Measurements from ENCODE around the gene ST6GALNAC4.

Gene ST6GALNAC4

GRCh38 chr9:127949827-127950512 lies 33.1 kb upstream of the ST6GALNAC4 start:
- H3K27me3 ChIP-seq (ENCODE audit: control insufficient read depth in 3 of 3, insufficient read depth in 3 of 3, low read depth in 1 of 3, low read length in 3 of 3): no peaks in the 10 kb centered on the region
- H2BK5ac ChIP-seq (ENCODE audit: low read length): peak overlapping the region; percentile 43
- peak overlapping the region in 1 of 2 donors; percentile 18 for H3K4me3 ChIP-seq (ENCODE audit: low read length in 2 of 2)
- no peaks in the 10 kb centered on the region for H3K9me3 ChIP-seq (replicated peaks in 1 of 2; ENCODE audit: control insufficient read depth in 2 of 2, insufficient read depth in 1 of 2, low read depth in 1 of 2, low read length in 2 of 2)
- peaks cover 15 to 22% of the 10 kb centered on the region in 2 donors for H3K4me1 ChIP-seq (ENCODE audit: control insufficient read depth in 2 of 2, insufficient read depth in 1 of 2, low read depth in 1 of 2, low read length in 2 of 2)
- peak overlapping the region; percentile 91 for H3K18ac ChIP-seq (ENCODE audit: low read length)
- no peak overlapping the region for H3K14ac ChIP-seq (ENCODE audit: low read length)
- H3K9ac ChIP-seq (ENCODE audit: low read depth, low read length, poor library complexity): no peak overlapping the region
- peak overlapping the region; percentile 87 for H2AK5ac ChIP-seq (ENCODE audit: low read depth, low read length)
- no peak overlapping the region for H3K4ac ChIP-seq (ENCODE audit: low read length)
- peaks cover 5 to 30% of the 10 kb centered on the region in 2 donors for H3K36me3 ChIP-seq (replicated peaks in 1 of 2; ENCODE audit: control insufficient read depth in 2 of 2, insufficient read depth in 2 of 2, low read length in 2 of 2)
- peak overlapping the region; percentile 59 for H3K27ac ChIP-seq (replicated peaks; ENCODE audit: low read length)
- peak overlapping the region; percentile 13 for H3K4me2 ChIP-seq (ENCODE audit: insufficient read depth, low read length, poor library complexity, severe bottlenecking)
- peak overlapping the region; percentile 59 for H2BK12ac ChIP-seq (ENCODE audit: low read length)
- no peak overlapping the region for H2BK120ac ChIP-seq (ENCODE audit: low read depth, low read length)
- peaks cover 6% of the 10 kb centered on the region for H3K79me1 ChIP-seq (ENCODE audit: low read depth, low read length)
- peak overlapping the region; percentile 2 for H2AFZ ChIP-seq (ENCODE audit: low read length)
- peak overlapping the region; percentile 14 for H3K23ac ChIP-seq (ENCODE audit: low read depth, low read length, poor library complexity)
- no CpG with 5 or more reads among the region's 17 CpGs for WGBS, 2 donors (ENCODE audit: extremely low coverage in 2 of 2, insufficient read length in 2 of 2, insufficient replicate concordance in 1 of 2)
- no peak for DNase-seq (ENCODE audit: low spot score)
- peak overlapping the region; percentile 22 for H2BK15ac ChIP-seq (ENCODE audit: low read length)
- H4K91ac ChIP-seq (ENCODE audit: low read depth, low read length, poor library complexity): no peak overlapping the region
- H4K8ac ChIP-seq (ENCODE audit: low read depth, low read length): no peak overlapping the region

GRCh38 chr9:127947841-127948710 lies 31.2 kb upstream of the ST6GALNAC4 start:
- Histone ChIP-seq H3K27me3 (ENCODE audit: control insufficient read depth in 3 of 3, insufficient read depth in 3 of 3, low read depth in 1 of 3, low read length in 3 of 3) (no peaks in the 10 kb centered on the region), H4K91ac (ENCODE audit: low read depth, low read length, poor library complexity) (peak overlapping the region; percentile 1), H3K23ac (ENCODE audit: low read depth, low read length, poor library complexity) (no peak overlapping the region), H2BK5ac (ENCODE audit: low read length) (no peak overlapping the region), H3K9ac (ENCODE audit: low read depth, low read length, poor library complexity) (no peak overlapping the region), H3K4ac (ENCODE audit: low read length) (peak overlapping the region; percentile 24), H2AK5ac (ENCODE audit: low read depth, low read length) (no peak overlapping the region), H2AFZ (ENCODE audit: low read length) (no peak overlapping the region), H3K4me3 (ENCODE audit: low read length in 2 of 2) (no peak overlapping the region), H3K79me1 (ENCODE audit: low read depth, low read length) (peaks cover 3% of the 10 kb centered on the region), H3K14ac (ENCODE audit: low read length) (peak overlapping the region; percentile 15), H3K36me3 (replicated peaks in 1 of 2; ENCODE audit: control insufficient read depth in 2 of 2, insufficient read depth in 2 of 2, low read length in 2 of 2) (peaks cover 18 to 47% of the 10 kb centered on the region in 2 donors), H3K4me2 (ENCODE audit: insufficient read depth, low read length, poor library complexity, severe bottlenecking) (no peak overlapping the region), H3K9me3 (replicated peaks in 1 of 2; ENCODE audit: control insufficient read depth in 2 of 2, insufficient read depth in 1 of 2, low read depth in 1 of 2, low read length in 2 of 2) (no peaks in the 10 kb centered on the region), H4K8ac (ENCODE audit: low read depth, low read length) (no peak overlapping the region), H2BK15ac (ENCODE audit: low read length) (no peak overlapping the region), H2BK12ac (ENCODE audit: low read length) (no peak overlapping the region), H3K27ac (replicated peaks; ENCODE audit: low read length) (no peak overlapping the region), H3K18ac (ENCODE audit: low read length) (peak overlapping the region; percentile 36), H3K4me1 (ENCODE audit: control insufficient read depth in 2 of 2, insufficient read depth in 1 of 2, low read depth in 1 of 2, low read length in 2 of 2) (peaks cover 15 to 25% of the 10 kb centered on the region in 2 donors), H2BK120ac (ENCODE audit: low read depth, low read length) (no peak overlapping the region)
- DNase-seq (ENCODE audit: low spot score): no peak
- WGBS, 2 donors (ENCODE audit: extremely low coverage in 2 of 2, insufficient read length in 2 of 2, insufficient replicate concordance in 1 of 2): no CpG with 5 or more reads among the region's 17 CpGs

- Histone ChIP-seq H4K91ac (ENCODE audit: low read depth, low read length, poor library complexity) (no peak overlapping the region), H2BK120ac (ENCODE audit: low read depth, low read length) (no peak overlapping the region), H3K27me3 (ENCODE audit: control insufficient read depth in 3 of 3, insufficient read depth in 3 of 3, low read depth in 1 of 3, low read length in 3 of 3) (no peaks in the 10 kb centered on the region), H4K8ac (ENCODE audit: low read depth, low read length) (no peak overlapping the region), H3K23ac (ENCODE audit: low read depth, low read length, poor library complexity) (no peak overlapping the region), H2AK5ac (ENCODE audit: low read depth, low read length) (no peak overlapping the region), H3K9ac (ENCODE audit: low read depth, low read length, poor library complexity) (no peak overlapping the region), H3K9me3 (replicated peaks in 1 of 2; ENCODE audit: control insufficient read depth in 2 of 2, insufficient read depth in 1 of 2, low read depth in 1 of 2, low read length in 2 of 2) (no peaks in the 10 kb centered on the region), H3K36me3 (replicated peaks in 1 of 2; ENCODE audit: control insufficient read depth in 2 of 2, insufficient read depth in 2 of 2, low read length in 2 of 2) (peaks cover 28 to 61% of the 10 kb centered on the region in 2 donors), H2BK12ac (ENCODE audit: low read length) (no peak overlapping the region), H2BK15ac (ENCODE audit: low read length) (no peak overlapping the region), H3K27ac (replicated peaks; ENCODE audit: low read length) (no peak overlapping the region), H3K14ac (ENCODE audit: low read length) (no peak overlapping the region), H3K79me1 (ENCODE audit: low read depth, low read length) (peaks cover 5% of the 10 kb centered on the region), H3K18ac (ENCODE audit: low read length) (no peak overlapping the region), H3K4me1 (ENCODE audit: control insufficient read depth in 2 of 2, insufficient read depth in 1 of 2, low read depth in 1 of 2, low read length in 2 of 2) (peaks cover 15 to 26% of the 10 kb centered on the region in 2 donors), H3K4me3 (ENCODE audit: low read length in 2 of 2) (no peak overlapping the region), H3K4me2 (ENCODE audit: insufficient read depth, low read length, poor library complexity, severe bottlenecking) (no peak overlapping the region), H2BK5ac (ENCODE audit: low read length) (no peak overlapping the region), H2AFZ (ENCODE audit: low read length) (no peak overlapping the region), H3K4ac (ENCODE audit: low read length) (no peak overlapping the region)
- no peak for DNase-seq (ENCODE audit: low spot score)
- WGBS, 2 donors (ENCODE audit: extremely low coverage in 2 of 2, insufficient read length in 2 of 2, insufficient replicate concordance in 1 of 2): no CpG with 5 or more reads among the region's 3 CpGs
These were observed 29.9 kb upstream of the ST6GALNAC4 start for GRCh38 chr9:127946728-127947127.

- H3K4me2 ChIP-seq (ENCODE audit: insufficient read depth, low read length, poor library complexity, severe bottlenecking): no peak overlapping the region
- no peak overlapping the region for H2BK15ac ChIP-seq (ENCODE audit: low read length)
- H3K27me3 ChIP-seq (ENCODE audit: control insufficient read depth in 3 of 3, insufficient read depth in 3 of 3, low read depth in 1 of 3, low read length in 3 of 3): no peaks in the 10 kb centered on the region
- H3K14ac ChIP-seq (ENCODE audit: low read length): no peak overlapping the region
- H3K36me3 ChIP-seq (replicated peaks in 1 of 2; ENCODE audit: control insufficient read depth in 2 of 2, insufficient read depth in 2 of 2, low read length in 2 of 2): peaks cover 28 to 62% of the 10 kb centered on the region in 2 donors
- no peak overlapping the region for H2AK5ac ChIP-seq (ENCODE audit: low read depth, low read length)
- peaks cover 12 to 23% of the 10 kb centered on the region in 2 donors for H3K4me1 ChIP-seq (ENCODE audit: control insufficient read depth in 2 of 2, insufficient read depth in 1 of 2, low read depth in 1 of 2, low read length in 2 of 2)
- H3K18ac ChIP-seq (ENCODE audit: low read length): no peak overlapping the region
- H3K4ac ChIP-seq (ENCODE audit: low read length): no peak overlapping the region
- no CpG with 5 or more reads among the region's 9 CpGs for WGBS, 2 donors (ENCODE audit: extremely low coverage in 2 of 2, insufficient read length in 2 of 2, insufficient replicate concordance in 1 of 2)
- H2AFZ ChIP-seq (ENCODE audit: low read length): no peak overlapping the region
- no peak overlapping the region for H4K91ac ChIP-seq (ENCODE audit: low read depth, low read length, poor library complexity)
- H2BK120ac ChIP-seq (ENCODE audit: low read depth, low read length): no peak overlapping the region
- H4K8ac ChIP-seq (ENCODE audit: low read depth, low read length): no peak overlapping the region
- H2BK12ac ChIP-seq (ENCODE audit: low read length): no peak overlapping the region
- no peak overlapping the region for H2BK5ac ChIP-seq (ENCODE audit: low read length)
- peaks cover 5% of the 10 kb centered on the region for H3K79me1 ChIP-seq (ENCODE audit: low read depth, low read length)
- no peak for DNase-seq (ENCODE audit: low spot score)
- H3K9ac ChIP-seq (ENCODE audit: low read depth, low read length, poor library complexity): no peak overlapping the region
- no peak overlapping the region for H3K4me3 ChIP-seq (ENCODE audit: low read length in 2 of 2)
- no peak overlapping the region for H3K23ac ChIP-seq (ENCODE audit: low read depth, low read length, poor library complexity)
- H3K27ac ChIP-seq (replicated peaks; ENCODE audit: low read length): no peak overlapping the region
- H3K9me3 ChIP-seq (replicated peaks in 1 of 2; ENCODE audit: control insufficient read depth in 2 of 2, insufficient read depth in 1 of 2, low read depth in 1 of 2, low read length in 2 of 2): no peaks in the 10 kb centered on the region
These were observed 29.1 kb upstream of the ST6GALNAC4 start for GRCh38 chr9:127945942-127946341.
